Hypothalamus (tissue), 51 donors: ENCODE results near the gene MEMO1.
A peak's percentile ranks its signal among the peaks of the same experiment; 100 is the strongest.
"Not testable (repeated sequence)": the region's sequence is repeated elsewhere in the genome, so short reads cannot be mapped to it uniquely, and the experiment has no call there.

Source experiments
- DNase-seq, 51 donors: peaks; one replicate each; lab custom pipeline; 2025; lab: John Stamatoyannopoulos, UW

The MEMO1 gene

GRCh38 chr2:32010670-32011484 is at the start of gene MEMO1:
Gene MEMO1 (minus strand): TSS chr2:32011008. CDS start chr2:32010247, 761 bp downstream.
- DNase-seq: peak; percentile 61 to 96 (median 88)

GRCh38 chr2:32060266-32060665 is 49.5 kb upstream of the MEMO1 start:
- DNase-seq: no peak

GRCh38 chr2:32058130-32058529 is 47.3 kb upstream of the MEMO1 start:
- DNase-seq: no peak

GRCh38 chr2:32054583-32054982 is 43.8 kb upstream of the MEMO1 start:
- not testable (repeated sequence) for DNase-seq

- no peak for DNase-seq
Observed at GRCh38 chr2:32051836-32052439, 41.1 kb upstream of the MEMO1 start.

GRCh38 chr2:32043561-32043960 is 32.8 kb upstream of the MEMO1 start:
- no peak for DNase-seq

GRCh38 chr2:32039447-32040219 is 28.8 kb upstream of the MEMO1 start, which contains the start of gene DPY30:
Gene DPY30 (minus strand): TSS chr2:32039805. CDS start chr2:32039456, 349 bp downstream.
- peak; percentile 49 to 95 (median 86) for DNase-seq

GRCh38 chr2:32034198-32034887 is 23.5 kb upstream of the MEMO1 start:
- DNase-seq: not testable (repeated sequence)

GRCh38 chr2:32018789-32019482 is 8.1 kb upstream of the MEMO1 start:
- DNase-seq: not testable (repeated sequence)

GRCh38 chr2:32012872-32013271 is 2.1 kb upstream of the MEMO1 start:
- no peak for DNase-seq

GRCh38 chr2:32011485-32011960 is 715 bp upstream of the MEMO1 start:
- DNase-seq: no peak

- peak in 4 of 51 donors; percentile 41 to 73 (median 61) for DNase-seq
Observed at GRCh38 chr2:32010280-32010669, 533 bp downstream of the MEMO1 start.

- peak in 37 of 51 donors; percentile 4 to 64 (median 29) for DNase-seq
Observed at GRCh38 chr2:32009516-32010256, 1.1 kb downstream of the MEMO1 start.

GRCh38 chr2:32008805-32009515 is 1.8 kb downstream of the MEMO1 start:
- peak in 8 of 51 donors; percentile 6 to 64 (median 20) for DNase-seq

GRCh38 chr2:32007121-32007391 is 3.8 kb downstream of the MEMO1 start:
- DNase-seq: no peak

- no peak for DNase-seq
Observed at GRCh38 chr2:32005371-32005976, 5.3 kb downstream of the MEMO1 start.

GRCh38 chr2:32003791-32004190 is 7.0 kb downstream of the MEMO1 start:
- no peak for DNase-seq

GRCh38 chr2:32002406-32002805 is 8.4 kb downstream of the MEMO1 start:
- DNase-seq: no peak
